NCI-H1694 (cell line): Measurements from ENCODE around the gene ATG14.
"Not testable (repeated sequence)": the region's sequence is repeated elsewhere in the genome, so short reads cannot be mapped to it uniquely, and the experiment has no call there.

Experiments used
- DNase-seq: peaks from one replicate; lab custom pipeline; 2025; lab: John Stamatoyannopoulos, UW

ATG14 gene

GRCh38 chr14:55350461-55350860 is 61.2 kb downstream of the ATG14 start:
- no peak for DNase-seq

- no peak for DNase-seq
These were observed 62.1 kb downstream of the ATG14 start for GRCh38 chr14:55349565-55349964.

GRCh38 chr14:55348766-55349453 is 62.7 kb downstream of the ATG14 start:
- no peak for DNase-seq

GRCh38 chr14:55347748-55348147 is 63.9 kb downstream of the ATG14 start:
- no peak for DNase-seq

- DNase-seq = no peak
These were observed 64.6 kb downstream of the ATG14 start for GRCh38 chr14:55347040-55347439.

GRCh38 chr14:55344582-55345163 is 67.0 kb downstream of the ATG14 start:
- DNase-seq = not testable (repeated sequence)

DNA sequence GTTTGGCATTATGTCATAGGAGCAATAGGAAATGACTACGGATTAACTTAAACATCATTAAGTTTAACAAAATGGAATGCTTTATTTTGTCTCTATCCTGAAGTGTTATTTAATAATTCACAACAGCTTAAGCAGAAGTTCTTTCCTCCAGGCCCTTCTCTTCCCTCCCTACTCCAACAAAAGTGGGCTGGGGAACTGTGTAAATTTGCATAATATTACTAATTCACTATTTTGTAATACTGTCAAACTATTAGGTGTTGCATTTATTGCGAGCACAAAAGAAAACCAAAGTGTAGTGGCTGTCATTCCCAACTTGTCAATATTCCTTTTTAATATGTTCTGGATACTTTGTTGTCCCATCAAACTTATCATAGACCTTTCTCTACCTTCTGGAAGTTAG is 69.8 kb downstream of the ATG14 start:
- DNase-seq = no peak

GRCh38 chr14:55340482-55340881 is 71.1 kb downstream of the ATG14 start:
- no peak for DNase-seq

DNA sequence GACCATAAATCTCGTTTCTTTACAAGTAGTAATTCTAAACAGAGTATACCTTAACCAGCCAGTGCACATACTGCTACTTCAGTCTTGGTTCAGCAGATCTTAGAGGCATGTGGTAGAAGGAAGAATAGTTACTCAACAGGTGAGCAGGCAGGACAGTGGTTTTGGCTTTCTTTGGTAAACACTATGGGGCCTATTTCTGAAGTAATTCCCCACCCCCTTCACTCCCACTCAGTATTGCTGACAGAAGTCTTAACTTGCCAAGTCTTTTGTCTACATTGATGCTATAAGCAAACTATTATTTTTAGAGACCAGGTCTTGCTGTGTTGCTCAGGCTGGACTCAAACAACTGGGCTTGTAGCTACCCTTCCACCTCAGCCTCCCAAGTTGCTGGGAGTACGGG is 71.9 kb downstream of the ATG14 start:
- no peak for DNase-seq

GRCh38 chr14:55336691-55337090 is 74.9 kb downstream of the ATG14 start:
- DNase-seq = no peak

GRCh38 chr14:55336162-55336561 is 75.5 kb downstream of the ATG14 start:
- DNase-seq = no peak

DNA sequence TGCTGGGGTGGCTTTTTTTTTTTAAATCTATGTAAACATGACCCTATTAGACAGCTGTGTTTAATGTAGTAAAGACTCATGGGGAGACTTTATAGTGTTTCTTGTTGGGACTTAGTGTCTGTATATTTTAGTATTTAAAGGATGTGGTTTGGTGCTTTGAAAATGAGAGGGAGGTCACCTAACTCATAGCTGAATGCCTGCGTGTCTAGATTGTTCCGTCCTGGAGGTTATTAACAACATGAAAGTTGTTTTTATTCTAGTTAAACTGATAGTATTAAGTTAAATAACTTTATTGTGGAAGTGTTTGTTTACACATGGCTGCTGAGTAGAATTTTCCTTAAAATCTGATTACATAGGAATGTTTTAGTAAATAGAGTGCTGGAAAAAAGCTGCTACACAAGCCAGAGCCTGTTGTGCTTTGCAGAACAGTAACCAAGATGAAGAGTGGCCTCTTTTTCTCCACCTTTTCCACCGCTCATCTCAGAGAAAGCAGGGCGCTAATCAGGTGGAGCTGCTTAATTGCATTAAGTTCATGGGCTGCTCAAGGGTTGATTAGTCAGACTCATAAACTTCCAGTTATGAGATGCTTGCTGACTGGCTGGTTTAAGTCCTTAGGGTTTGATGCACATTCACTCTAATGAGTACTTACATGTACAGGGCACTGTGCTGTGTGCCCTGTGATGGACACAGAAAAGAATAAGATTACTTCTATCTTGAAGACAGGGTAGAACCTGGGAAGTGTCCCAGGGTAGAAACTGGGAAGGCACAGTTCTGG is 77.7 kb downstream of the ATG14 start:
- no peak for DNase-seq

DNA sequence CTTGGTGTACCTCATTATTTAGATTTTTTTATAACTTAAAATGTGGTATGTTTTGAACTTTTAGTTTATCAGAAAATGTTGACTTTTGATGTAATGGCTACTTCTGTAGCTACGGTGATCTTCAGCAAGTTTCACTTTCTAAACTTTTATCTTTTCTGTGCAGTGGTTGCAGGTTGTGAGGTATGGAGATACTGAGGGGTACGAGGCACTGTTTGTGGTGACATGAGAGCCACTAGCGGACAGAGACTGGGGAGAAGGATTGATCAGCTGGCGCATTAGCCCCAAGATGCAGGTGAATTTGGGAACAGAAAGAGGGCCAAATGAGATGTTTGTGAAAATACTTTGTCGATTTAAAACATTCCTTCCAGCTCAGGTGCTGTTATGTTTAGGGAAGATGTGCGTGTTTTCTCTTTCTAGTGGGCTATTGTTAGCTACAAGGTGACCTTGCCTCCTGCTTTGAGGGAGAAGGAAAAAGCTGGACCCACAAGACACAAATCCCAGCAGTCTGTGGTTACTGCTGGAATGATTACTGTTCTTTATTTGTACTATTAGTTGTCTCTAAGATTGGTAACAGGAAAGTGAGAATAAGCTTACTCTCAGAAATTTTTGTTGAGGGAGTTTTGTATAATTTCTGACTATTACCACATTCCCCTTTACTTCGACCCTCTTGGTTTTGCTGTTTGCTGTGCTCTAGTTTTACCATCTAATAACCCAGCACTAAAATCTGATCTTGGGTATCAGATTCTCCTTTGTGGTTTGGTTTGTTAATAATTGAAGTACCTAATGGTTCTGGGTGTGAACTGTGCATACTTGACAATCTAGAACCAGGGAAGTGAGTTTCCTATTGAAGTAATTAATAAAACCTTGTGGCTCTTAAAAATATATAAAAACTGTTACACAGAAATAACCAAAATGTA is 78.7 kb downstream of the ATG14 start:
- no peak for DNase-seq

- DNase-seq = no peak
These were observed 81.5 kb downstream of the ATG14 start for GRCh38 chr14:55329999-55330710.

DNA sequence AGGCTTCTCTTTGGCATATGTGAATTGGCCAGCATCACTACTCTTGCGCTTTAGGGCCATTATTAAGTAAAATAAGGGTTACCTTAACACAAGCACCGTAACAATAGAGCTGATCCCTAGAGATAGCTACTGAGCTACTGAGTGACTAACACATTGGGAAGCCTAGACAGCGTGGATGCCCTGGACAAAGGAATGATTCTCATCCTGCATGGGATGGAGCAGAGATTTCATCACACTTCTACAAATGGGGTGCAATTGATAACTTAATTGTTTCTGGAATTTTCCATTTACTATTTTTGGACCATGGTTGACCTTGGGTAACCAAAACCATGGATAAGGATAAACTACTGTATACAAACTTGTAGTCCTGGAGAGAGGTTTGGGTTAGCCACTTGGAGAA is 83.3 kb downstream of the ATG14 start:
- DNase-seq = no peak

DNA sequence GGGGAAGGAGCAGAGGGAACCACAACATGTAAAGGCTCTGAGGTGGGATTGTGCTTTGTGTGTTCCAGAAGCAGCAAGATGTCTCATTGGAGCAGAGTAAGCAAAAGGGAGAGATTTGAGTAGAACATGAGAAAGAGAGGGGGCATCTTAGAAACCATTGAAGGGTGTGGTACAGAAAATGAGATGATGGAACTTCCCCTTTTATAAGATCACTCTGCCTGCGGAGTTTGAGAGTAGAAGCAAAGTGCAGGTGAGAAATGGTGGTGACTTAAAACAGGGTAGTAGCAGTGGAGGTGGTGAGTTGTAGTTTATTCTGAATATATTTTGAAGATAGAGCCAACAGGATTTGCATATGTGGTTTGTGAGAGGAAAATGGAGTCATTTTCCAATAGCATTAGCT is 84.5 kb downstream of the ATG14 start:
- DNase-seq = no peak

- no peak for DNase-seq
These were observed 86.8 kb downstream of the ATG14 start for GRCh38 chr14:55324812-55325211.

- no peak for DNase-seq
These were observed 87.7 kb downstream of the ATG14 start for GRCh38 chr14:55323910-55324309.

DNA sequence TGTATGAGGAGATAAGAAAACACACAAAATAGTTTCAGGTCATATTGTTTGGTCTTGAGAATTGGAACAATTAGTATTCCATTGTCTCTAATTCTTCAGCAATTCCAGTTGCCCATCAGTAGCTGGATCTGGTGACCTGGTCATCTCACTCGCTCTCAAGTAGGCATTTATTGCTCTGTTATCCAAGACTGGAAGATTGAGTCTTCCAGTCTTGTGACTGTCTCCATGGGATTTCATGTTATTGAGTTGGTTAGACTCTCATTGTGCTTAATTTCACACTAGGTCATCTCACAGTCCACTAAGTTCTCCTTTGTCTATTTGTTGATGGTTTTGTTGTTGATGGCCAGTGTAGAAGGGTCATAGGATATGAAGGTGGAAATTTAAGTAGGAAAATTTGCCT is 92.9 kb downstream of the ATG14 start:
- no peak for DNase-seq

- no peak for DNase-seq
These were observed 93.9 kb downstream of the ATG14 start for GRCh38 chr14:55317542-55318306.

- no peak for DNase-seq
These were observed 95.1 kb downstream of the ATG14 start for GRCh38 chr14:55316564-55316963.
